Measurements from ENCODE around the gene SLC6A3. TPM values are rescaled to one million over a fixed set of nuclear protein-coding genes. Genes with fewer than 3 reads are reported as not detected.

Gene SLC6A3
- total RNA-seq, 1 donor, result not detected

DNA sequence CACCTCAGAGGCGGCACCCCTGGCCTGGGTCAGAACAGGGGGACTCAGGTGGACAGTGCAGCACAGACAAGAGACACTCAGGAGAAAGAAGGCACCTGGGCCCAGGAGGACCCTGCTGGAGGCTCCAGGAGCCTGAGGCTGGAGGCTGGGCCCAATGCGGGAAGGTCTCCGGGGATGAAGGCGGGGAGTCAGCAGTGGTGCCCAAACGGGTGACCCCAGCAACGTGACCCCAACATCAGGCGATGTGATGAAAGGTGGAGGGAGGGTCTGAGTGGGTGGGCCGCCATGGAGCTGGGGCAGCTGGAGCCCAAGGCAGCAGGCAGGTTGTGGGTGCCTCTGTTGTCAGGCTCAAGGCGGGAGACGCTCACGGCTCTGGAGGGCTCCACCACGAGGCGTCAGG, 41.0 kb upstream of the SLC6A3 start:
- H3K4me1 ChIP-seq (ENCODE audit: insufficient read depth, low read length), result peaks cover 9% of the 10 kb centered on the region
- DNase-seq (ENCODE audit: insufficient read length, low spot score, missing footprints), result no peak
- H4K20me1 ChIP-seq (ENCODE audit: insufficient read depth, low read length), result peaks cover 36% of the 10 kb centered on the region
- no peak overlapping the region for H3K4me3 ChIP-seq (ENCODE audit: insufficient read depth, low read length)
- no peak overlapping the region for H3K4me2 ChIP-seq (ENCODE audit: insufficient read depth, low read length)
- H3K27me3 ChIP-seq (ENCODE audit: insufficient read depth, low read length), result no peaks in the 10 kb centered on the region
- no peak overlapping the region for H2AFZ ChIP-seq (ENCODE audit: low read length)
- TF ChIP-seq, protein P1, sequence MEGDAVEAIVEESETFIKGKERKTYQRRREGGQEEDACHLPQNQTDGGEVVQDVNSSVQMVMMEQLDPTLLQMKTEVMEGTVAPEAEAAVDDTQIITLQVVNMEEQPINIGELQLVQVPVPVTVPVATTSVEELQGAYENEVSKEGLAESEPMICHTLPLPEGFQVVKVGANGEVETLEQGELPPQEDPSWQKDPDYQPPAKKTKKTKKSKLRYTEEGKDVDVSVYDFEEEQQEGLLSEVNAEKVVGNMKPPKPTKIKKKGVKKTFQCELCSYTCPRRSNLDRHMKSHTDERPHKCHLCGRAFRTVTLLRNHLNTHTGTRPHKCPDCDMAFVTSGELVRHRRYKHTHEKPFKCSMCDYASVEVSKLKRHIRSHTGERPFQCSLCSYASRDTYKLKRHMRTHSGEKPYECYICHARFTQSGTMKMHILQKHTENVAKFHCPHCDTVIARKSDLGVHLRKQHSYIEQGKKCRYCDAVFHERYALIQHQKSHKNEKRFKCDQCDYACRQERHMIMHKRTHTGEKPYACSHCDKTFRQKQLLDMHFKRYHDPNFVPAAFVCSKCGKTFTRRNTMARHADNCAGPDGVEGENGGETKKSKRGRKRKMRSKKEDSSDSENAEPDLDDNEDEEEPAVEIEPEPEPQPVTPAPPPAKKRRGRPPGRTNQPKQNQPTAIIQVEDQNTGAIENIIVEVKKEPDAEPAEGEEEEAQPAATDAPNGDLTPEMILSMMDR (IDR thresholded peaks at IDR 0.05; ENCODE audit: extremely low read depth, low read depth, low read length), result no peak
- H3K36me3 ChIP-seq (ENCODE audit: insufficient read depth, low read length), result peaks cover 44% of the 10 kb centered on the region
- H3K79me2 ChIP-seq (ENCODE audit: insufficient read depth, low read length), result no peaks in the 10 kb centered on the region
- H3K27ac ChIP-seq (ENCODE audit: low read depth, low read length), result no peak overlapping the region
- no peaks in the 10 kb centered on the region for H3K9me3 ChIP-seq (ENCODE audit: low read depth, low read length)

DNA sequence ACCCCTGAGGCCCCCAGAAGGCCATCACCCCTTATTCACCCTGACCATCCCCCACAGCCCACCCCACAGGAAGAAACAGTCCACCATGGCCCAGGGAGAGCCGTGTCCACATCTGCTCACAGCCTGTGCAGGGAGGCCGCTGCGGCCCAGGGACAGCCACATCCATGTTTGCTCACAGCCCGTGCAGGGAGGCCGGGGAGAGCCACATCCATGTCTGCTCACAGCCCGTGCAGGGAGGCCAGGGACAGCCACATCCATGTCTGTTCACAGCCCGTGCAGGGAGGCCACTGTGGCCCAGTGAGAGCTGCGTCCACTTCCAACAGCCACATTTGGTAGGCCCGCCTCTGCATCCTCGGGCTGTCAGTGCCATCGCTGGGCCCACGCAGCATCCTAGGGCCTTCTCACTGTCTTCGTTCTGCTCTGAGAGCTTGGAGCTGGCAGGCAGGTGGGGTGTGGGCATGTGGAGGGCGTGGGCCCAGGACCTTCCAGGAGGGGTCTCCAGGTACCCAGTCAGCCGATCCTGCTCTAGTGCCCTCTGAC, 40.4 kb upstream of the SLC6A3 start:
- Histone ChIP-seq H3K36me3 (ENCODE audit: insufficient read depth, low read length) (peaks cover 38% of the 10 kb centered on the region), H3K4me3 (ENCODE audit: insufficient read depth, low read length) (no peak overlapping the region), H3K79me2 (ENCODE audit: insufficient read depth, low read length) (no peaks in the 10 kb centered on the region), H3K4me2 (ENCODE audit: insufficient read depth, low read length) (no peak overlapping the region), H3K27ac (ENCODE audit: low read depth, low read length) (no peak overlapping the region), H3K9me3 (ENCODE audit: low read depth, low read length) (no peaks in the 10 kb centered on the region), H3K4me1 (ENCODE audit: insufficient read depth, low read length) (peaks cover 9% of the 10 kb centered on the region), H2AFZ (ENCODE audit: low read length) (no peak overlapping the region), H4K20me1 (ENCODE audit: insufficient read depth, low read length) (peaks cover 40% of the 10 kb centered on the region), H3K27me3 (ENCODE audit: insufficient read depth, low read length) (no peaks in the 10 kb centered on the region)
- TF ChIP-seq, protein P1 (IDR thresholded peaks at IDR 0.05; ENCODE audit: extremely low read depth, low read depth, low read length), result no peak
- no peak for DNase-seq (ENCODE audit: insufficient read length, low spot score, missing footprints)

DNA sequence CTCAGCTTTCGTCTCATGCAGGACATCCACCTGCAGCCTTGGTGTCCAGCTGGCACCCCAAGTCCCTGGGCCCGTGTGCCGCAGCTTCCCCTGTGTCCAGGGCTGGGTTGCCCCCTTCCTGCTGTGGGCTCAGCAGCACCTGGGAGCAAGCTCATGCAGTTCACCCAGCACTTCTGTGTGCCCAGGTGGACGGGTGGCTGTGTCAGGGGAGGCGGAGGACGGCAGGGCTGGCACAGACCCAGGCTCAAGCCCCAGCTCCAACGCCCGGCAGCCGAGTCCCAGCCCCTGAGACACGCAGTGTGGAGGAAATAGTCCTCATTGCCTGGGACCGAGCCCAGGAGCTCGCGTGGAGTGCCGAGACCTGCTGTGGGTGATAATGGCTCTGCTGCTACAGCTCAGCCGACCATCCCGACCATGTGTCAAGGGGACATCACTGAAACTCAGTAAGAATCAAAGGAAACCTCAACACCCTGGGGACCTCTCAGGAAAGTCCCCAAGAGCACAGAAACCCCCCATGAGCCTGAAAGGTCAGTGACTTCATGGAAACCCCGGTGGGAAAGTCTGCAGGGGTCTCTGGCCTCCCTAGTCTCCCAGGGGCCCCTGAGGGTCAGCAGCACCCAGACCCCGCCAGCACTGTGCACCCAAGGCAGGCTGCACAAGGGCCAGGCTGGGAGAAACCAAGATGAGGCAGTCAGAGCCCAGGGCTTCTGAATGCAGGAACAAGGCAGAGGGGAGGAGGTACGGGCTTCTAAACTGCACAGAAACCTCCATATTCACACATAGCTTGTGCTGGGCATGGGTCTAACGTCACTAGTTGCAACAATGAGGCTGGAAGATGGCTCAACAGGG, 39.7 kb upstream of the SLC6A3 start:
- H3K9me3 ChIP-seq (ENCODE audit: low read depth, low read length), result no peaks in the 10 kb centered on the region
- no peak overlapping the region for H3K27ac ChIP-seq (ENCODE audit: low read depth, low read length)
- H2AFZ ChIP-seq (ENCODE audit: low read length), result no peak overlapping the region
- H3K27me3 ChIP-seq (ENCODE audit: insufficient read depth, low read length), result no peaks in the 10 kb centered on the region
- H3K79me2 ChIP-seq (ENCODE audit: insufficient read depth, low read length), result no peaks in the 10 kb centered on the region
- H4K20me1 ChIP-seq (ENCODE audit: insufficient read depth, low read length), result peaks cover 41% of the 10 kb centered on the region
- peaks cover 36% of the 10 kb centered on the region for H3K36me3 ChIP-seq (ENCODE audit: insufficient read depth, low read length)
- TF ChIP-seq, protein P1 (IDR thresholded peaks at IDR 0.05; ENCODE audit: extremely low read depth, low read depth, low read length), result no peak
- no peak overlapping the region for H3K4me3 ChIP-seq (ENCODE audit: insufficient read depth, low read length)
- no peak for DNase-seq (ENCODE audit: insufficient read length, low spot score, missing footprints)
- no peak overlapping the region for H3K4me2 ChIP-seq (ENCODE audit: insufficient read depth, low read length)
- H3K4me1 ChIP-seq (ENCODE audit: insufficient read depth, low read length), result peaks cover 9% of the 10 kb centered on the region
